PC-9 (cell line): ENCODE measurements around the gene TADA2B. TPM values are rescaled to one million over a fixed set of nuclear protein-coding genes. Genes with fewer than 3 reads are reported as not detected.
A peak's percentile ranks its signal among the peaks of the same experiment; 100 is the strongest.

Experiments used
- BruUV-seq: library from RNA; stranded (reverse); fragments of 400-500 nt; replicated peaks from 2 replicates; lab custom pipeline; 2021; lab: Mats Ljungman, UMichigan
- CTCF ChIA-PET: fragments of 300-600 bp; sonication (Branson Sonifier 250); formaldehyde crosslinking; loops from one replicate; lab custom pipeline; 2022; ENCODE audit warnings: antibody characterized with exemption; lab: Charles Lee
- POLR2A ChIA-PET: fragments of 300-600 bp; sonication (Branson Sonifier 250); formaldehyde crosslinking; loops from one replicate; lab custom pipeline; 2022; ENCODE audit warnings: antibody characterized with exemption; ENCODE audit not compliant: unreplicated experiment; lab: Charles Lee
- DNase-seq, 2 experiments: peaks; one replicate each; pipeline versions ENCODE4 v3.0.0 to v3.0.0-alpha.2; 2015 to 2022; ENCODE audit warnings: mixed read lengths in 1 of 2
- H2AFZ ChIP-seq: fragments of 200-600 bp; sonication (generic); 2 replicates; pipeline ENCODE4 v1.8.1; 2017; ENCODE audit warnings: antibody characterized with exemption
- H3F3A ChIP-seq: fragments of 200-600 bp; sonication (generic); 2 replicates; pipeline ENCODE4 v1.8.1; 2017; ENCODE audit warnings: antibody characterized with exemption, mild to moderate bottlenecking, low read depth; ENCODE audit not compliant: insufficient read depth
- H3K27ac ChIP-seq: fragments of 200-600 bp; sonication (generic); 2 replicates; pipeline ENCODE4 v1.6.1; 2016; ENCODE audit warnings: mixed run types
- H3K27me3 ChIP-seq: fragments of 200-600 bp; sonication (generic); 2 replicates; pipeline ENCODE4 v1.6.1; 2016; ENCODE audit warnings: low read depth, mixed run types; ENCODE audit not compliant: insufficient read depth
- H3K36me3 ChIP-seq: fragments of 200-600 bp; sonication (generic); 2 replicates; pipeline ENCODE4 v1.6.1; 2016; ENCODE audit warnings: low read depth, mixed run types
- H3K4me1 ChIP-seq: fragments of 200-600 bp; sonication (generic); replicated peaks from 2 replicates; pipeline ENCODE4 v1.6.1; 2016; ENCODE audit warnings: mixed run types; ENCODE audit not compliant: insufficient read depth
- H3K4me2 ChIP-seq: fragments of 200-600 bp; sonication (generic); 2 replicates; pipeline ENCODE4 v1.6.1; 2017; ENCODE audit warnings: mixed run types
- H3K4me3 ChIP-seq: fragments of 200-600 bp; sonication (generic); 2 replicates; pipeline ENCODE4 v1.6.1; 2016; ENCODE audit warnings: mixed run types
- H3K79me2 ChIP-seq: fragments of 200-600 bp; sonication (generic); 2 replicates; pipeline ENCODE4 v1.6.1; 2017; ENCODE audit warnings: low read depth, mixed run types
- H3K9me2 ChIP-seq: fragments of 200-600 bp; sonication (generic); 2 replicates; pipeline ENCODE4 v1.8.1; 2017; ENCODE audit warnings: mild to moderate bottlenecking; ENCODE audit not compliant: insufficient read depth
- H3K9me3 ChIP-seq: fragments of 200-600 bp; sonication (generic); 2 replicates; pipeline ENCODE4 v1.8.1; 2016; ENCODE audit warnings: low read depth; ENCODE audit not compliant: insufficient read depth
- H4K20me1 ChIP-seq: fragments of 200-600 bp; sonication (generic); 2 replicates; pipeline ENCODE4 v1.8.1; 2017; ENCODE audit not compliant: insufficient read depth
- CTCF ChIP-seq: fragments of 200-600 bp; sonication (generic); conservative IDR thresholded peaks from 2 replicates; pipeline ENCODE4 v1.6.1; 2017; ENCODE audit warnings: mixed run types, antibody characterized with exemption, mild to moderate bottlenecking, moderate library complexity
- EZH2 ChIP-seq: fragments of 200-600 bp; sonication (generic); IDR thresholded peaks from 2 replicates; pipeline ENCODE4 v1.8.0; 2017; ENCODE audit warnings: antibody characterized with exemption, low read depth
- intact Hi-C: fragments of 100-400 bp; cut with micrococcal nuclease; formaldehyde crosslinking; loops from one replicate; pipeline ENCODE4 v1.10.0; 2022; ENCODE audit not compliant: unreplicated experiment
- total RNA-seq: library from RNA; stranded (reverse); gene quantifications from 2 replicates; pipeline ENCODE4 v1.2.3, GENCODE V29; 2021

TADA2B gene
- total RNA-seq, 1 experiment from 2014 or later: 9.5 TPM

- no peak for TF ChIP-seq CTCF
- TF ChIP-seq EZH2: no peak
- H3K9me2 ChIP-seq: no peaks in the 10 kb centered on the region
- 0 out of 2 replicates have a peak, but pooled peaks cover 9% of the 10 kb centered on the region for H3K79me2 ChIP-seq
- peaks cover 22% of the 10 kb centered on the region for H3F3A ChIP-seq
- no peak overlapping the region for H2AFZ ChIP-seq
- ChIA-PET CTCF (interaction anchor here (0.9 to 1.4 kb wide), 2 partner anchors 22 to 49 kb away, joined by 4 to 11 read pairs; partner anchors contain the start of gene TADA2B), POLR2A (interaction anchor here (0.6 kb wide), 1 partner anchor 31 kb away, joined by 5 read pairs; no protein-coding TSS in a partner anchor)
- H3K4me2 ChIP-seq: no peak overlapping the region
- no TSS peak for BruUV-seq
- intact Hi-C loops: no loop called here
- no peak for DNase-seq
- no peaks in the 10 kb centered on the region for H4K20me1 ChIP-seq
- no peaks in the 10 kb centered on the region for H3K27me3 ChIP-seq
- no peak overlapping the region for H3K4me3 ChIP-seq
- H3K9me3 ChIP-seq: no peaks in the 10 kb centered on the region
- no peaks in the 10 kb centered on the region for H3K36me3 ChIP-seq
- peak overlapping the region; percentile 86 for H3K27ac ChIP-seq
- H3K4me1 ChIP-seq: peaks cover 23% of the 10 kb centered on the region
Measured at GRCh38 chr4:7021355-7021754, 21.8 kb upstream of the TADA2B start.

- Histone ChIP-seq H3K9me3 (no peaks in the 10 kb centered on the region), H3F3A (peaks cover 22% of the 10 kb centered on the region), H3K36me3 (no peaks in the 10 kb centered on the region), H3K4me3 (no peak overlapping the region), H4K20me1 (no peaks in the 10 kb centered on the region), H3K9me2 (no peaks in the 10 kb centered on the region), H3K4me2 (peak overlapping the region; percentile 43; the same call in 1 of the 2 replicates), H3K79me2 (0 out of 2 replicates have a peak, but pooled peaks cover 9% of the 10 kb centered on the region), H3K27ac (peak overlapping the region; percentile 86), H2AFZ (no peak overlapping the region), H3K27me3 (no peaks in the 10 kb centered on the region), H3K4me1 (peaks cover 23% of the 10 kb centered on the region)
- ChIA-PET POLR2A (interaction anchor here (0.6 kb wide), 2 partner anchors 30 to 31 kb away, joined by 3 to 5 read pairs; no protein-coding TSS in a partner anchor), CTCF (interaction anchor here (0.6 to 1.4 kb wide), 3 partner anchors 21 to 49 kb away, joined by 4 to 14 read pairs (median 11); partner anchors contain the start of gene TADA2B)
- DNase-seq: peak; percentile 85 to 98
- TF ChIP-seq CTCF: no peak
- intact Hi-C loops: loop anchor here (1.0 kb wide), 2 partner anchors 12 to 23 kb away; no protein-coding TSS in a partner anchor
- BruUV-seq: no TSS peak
Measured at GRCh38 chr4:7021930-7022664, 21.1 kb upstream of the TADA2B start.

- intact Hi-C loops: no loop called here
- H3K79me2 ChIP-seq: 0 out of 2 replicates have a peak, but pooled peaks cover 9% of the 10 kb centered on the region
- H3K4me3 ChIP-seq: no peak overlapping the region
- no peak overlapping the region for H2AFZ ChIP-seq
- H3K9me3 ChIP-seq: no peaks in the 10 kb centered on the region
- H3K36me3 ChIP-seq: no peaks in the 10 kb centered on the region
- peak overlapping the region; percentile 86; the same call in 1 of the 2 replicates for H3K27ac ChIP-seq
- H3K9me2 ChIP-seq: no peaks in the 10 kb centered on the region
- BruUV-seq: no TSS peak
- TF ChIP-seq CTCF: no peak
- no peak for TF ChIP-seq EZH2
- no peaks in the 10 kb centered on the region for H3K27me3 ChIP-seq
- peaks cover 22% of the 10 kb centered on the region for H3F3A ChIP-seq
- ChIA-PET POLR2A (no interaction called here), CTCF (no interaction called here)
- H4K20me1 ChIP-seq: no peaks in the 10 kb centered on the region
- no peak overlapping the region for H3K4me2 ChIP-seq
- H3K4me1 ChIP-seq: peaks cover 23% of the 10 kb centered on the region
- no peak for DNase-seq
Measured at GRCh38 chr4:7023486-7023885, 19.7 kb upstream of the TADA2B start.
